C1 segment of cervical spinal cord (tissue), 14 donors: ENCODE data around the gene MRPL53.
"Not testable (repeated sequence)": the region's sequence is repeated elsewhere in the genome, so short reads cannot be mapped to it uniquely, and the experiment has no call there.

ENCODE experiments used
- DNase-seq, 14 donors: peaks; one replicate each; lab custom pipeline; 2025; lab: John Stamatoyannopoulos, UW

MRPL53 gene

DNA sequence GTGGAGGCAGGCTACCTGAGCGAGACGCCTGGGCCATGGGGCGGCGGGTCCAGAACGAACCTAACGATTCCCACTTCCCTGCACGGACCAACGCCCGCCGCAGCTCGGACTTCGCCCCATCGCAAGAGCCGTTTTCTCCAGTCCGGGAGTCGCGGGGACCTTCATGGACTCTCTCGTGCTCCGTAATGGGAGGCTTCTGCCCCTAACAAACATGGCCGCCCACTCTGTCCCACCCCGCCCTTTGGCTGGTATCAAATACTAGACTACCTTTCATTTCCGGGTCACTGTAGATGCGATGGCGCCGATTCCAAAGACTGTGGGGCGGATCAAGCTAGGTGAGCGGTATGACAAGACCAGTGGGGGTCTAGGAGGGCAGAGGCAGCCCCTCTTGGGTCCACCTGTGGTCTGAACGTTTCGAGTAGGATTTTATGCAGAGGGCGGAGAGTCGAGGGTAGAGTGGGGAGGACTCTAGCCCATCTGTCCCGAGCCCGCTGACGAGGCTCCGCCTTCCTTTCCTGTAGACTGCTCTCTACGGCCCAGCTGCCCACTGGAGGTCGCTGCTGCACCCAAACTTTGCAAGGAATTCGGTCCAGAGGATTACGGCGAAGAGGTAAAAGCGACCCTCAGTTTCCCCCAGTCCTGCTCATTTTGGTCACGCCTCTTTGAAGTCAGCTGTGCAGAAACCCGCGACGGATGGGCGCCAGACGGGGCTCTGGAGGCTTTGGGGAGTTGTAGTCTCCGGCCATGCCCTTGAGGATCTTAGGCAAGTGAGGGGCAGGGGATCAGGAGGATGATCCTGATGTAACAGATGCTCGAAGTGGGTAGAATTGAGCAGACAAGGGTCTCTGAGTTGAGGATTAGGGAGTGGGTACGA lies 10.6 kb upstream of the MRPL53 start, which contains the start of the genes CCDC142 and TTC31:
TSS of gene CCDC142 (minus strand) at position 198 of the 874 bp plus-strand sequence. CDS start at position 37, 161 bp downstream.
TSS of gene TTC31 (plus strand) at position 281 of the 874 bp plus-strand sequence. CDS start at position 296, 15 bp downstream.
- DNase-seq = peak; percentile 88 to 100 (median 97)

DNA sequence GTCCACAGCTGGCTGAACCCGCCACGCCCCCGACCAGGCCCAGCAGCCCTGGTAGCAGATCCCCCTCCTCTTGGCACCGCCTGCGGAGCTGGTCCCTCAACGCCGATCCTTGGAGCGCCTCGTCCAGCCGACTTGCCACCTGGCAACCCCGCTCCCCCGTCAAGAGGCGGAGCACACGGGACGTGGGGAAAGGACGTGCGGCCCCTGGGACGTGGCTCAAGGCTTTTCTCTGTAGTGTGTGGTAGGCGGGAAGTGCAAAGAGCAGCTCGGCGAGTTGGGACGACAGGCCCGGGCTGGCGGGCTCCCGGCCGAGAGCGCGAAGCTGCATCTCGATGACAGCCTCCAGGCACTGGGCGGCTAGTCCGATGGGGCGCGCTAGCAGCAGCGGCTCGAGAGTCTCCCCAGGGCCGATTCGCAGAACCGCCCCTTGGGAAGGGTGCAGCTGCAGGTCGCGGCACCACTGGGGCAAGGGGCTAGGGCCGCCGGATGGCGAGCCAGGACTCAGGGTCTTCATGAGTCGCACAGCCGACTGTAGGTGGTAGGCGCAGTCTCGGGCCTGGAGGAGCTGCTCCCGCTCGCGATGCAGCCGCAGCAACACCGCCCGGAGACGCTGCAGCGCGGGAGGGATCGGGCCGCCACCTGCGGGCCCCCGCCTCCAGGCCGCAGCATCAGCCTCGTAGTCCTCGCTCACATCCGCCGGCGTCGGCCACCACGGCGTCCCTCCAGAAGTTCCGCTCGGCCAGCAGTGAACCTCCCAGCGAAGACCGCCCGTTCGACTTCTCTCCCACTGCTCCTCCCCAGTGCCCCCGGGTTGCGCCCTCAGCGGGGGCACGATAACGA lies 9.7 kb upstream of the MRPL53 start:
- DNase-seq = peak in 2 of 14 donors; percentile 52 to 58

DNA sequence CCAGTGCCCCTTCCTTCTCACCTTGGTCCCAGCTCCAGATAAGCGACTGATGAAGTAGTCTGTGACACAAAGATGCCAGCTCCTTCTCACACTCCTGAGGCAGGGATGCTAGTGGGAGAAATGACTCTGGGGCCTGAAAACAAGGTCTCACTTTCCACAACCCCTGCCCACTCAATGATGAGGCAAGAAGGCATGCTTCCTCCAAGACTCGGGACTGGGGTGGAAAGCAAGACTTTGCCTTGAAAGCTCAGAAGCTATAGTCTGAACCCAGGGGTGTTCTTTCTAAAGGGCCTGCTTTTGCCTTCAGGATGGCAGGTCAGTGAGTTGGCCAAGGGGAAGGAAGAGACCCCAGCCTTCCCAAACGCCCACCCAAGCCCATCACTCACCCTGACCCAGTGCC lies 9.0 kb upstream of the MRPL53 start:
- DNase-seq = no peak

DNA sequence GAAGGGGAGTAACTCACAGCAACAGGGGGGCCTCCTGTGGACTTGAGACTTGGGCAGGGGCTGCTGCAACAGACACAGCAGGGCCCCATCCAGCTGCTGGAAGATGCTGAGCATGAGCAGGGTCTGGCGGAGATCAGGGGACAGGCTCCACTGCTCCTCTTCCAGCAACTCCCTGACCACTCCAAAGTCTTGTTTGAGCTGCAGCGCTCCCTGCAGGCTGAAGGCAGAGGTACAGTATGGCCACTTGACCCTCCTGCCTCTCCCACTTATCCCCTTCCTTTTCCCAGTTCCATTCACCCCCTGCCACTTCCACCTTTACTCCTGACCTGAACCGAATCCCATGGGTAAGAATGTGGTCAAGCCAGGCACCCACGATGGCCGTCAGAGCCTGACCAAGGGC lies 2.4 kb upstream of the MRPL53 start:
- DNase-seq = no peak

DNA sequence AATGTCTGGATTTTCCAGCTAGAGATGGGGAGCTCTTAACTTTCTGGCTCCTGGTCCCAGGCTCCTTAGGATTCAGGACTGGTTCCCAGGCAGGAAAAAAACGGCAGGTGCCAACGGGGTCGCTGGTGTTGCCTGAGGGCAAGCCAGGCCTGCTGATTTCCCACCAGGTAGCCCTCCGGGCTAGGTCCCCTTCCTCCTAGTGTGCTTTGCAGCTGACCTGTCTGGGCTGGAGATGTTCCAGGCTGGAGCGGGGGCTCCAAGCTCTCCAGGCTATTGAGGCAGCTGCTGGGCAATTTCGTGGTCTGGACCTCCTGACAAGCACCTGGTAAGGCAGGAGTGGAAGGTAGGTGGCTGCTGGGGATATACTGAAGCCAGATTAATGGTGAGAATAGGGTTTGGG lies 2.0 kb upstream of the MRPL53 start:
- no peak for DNase-seq

DNA sequence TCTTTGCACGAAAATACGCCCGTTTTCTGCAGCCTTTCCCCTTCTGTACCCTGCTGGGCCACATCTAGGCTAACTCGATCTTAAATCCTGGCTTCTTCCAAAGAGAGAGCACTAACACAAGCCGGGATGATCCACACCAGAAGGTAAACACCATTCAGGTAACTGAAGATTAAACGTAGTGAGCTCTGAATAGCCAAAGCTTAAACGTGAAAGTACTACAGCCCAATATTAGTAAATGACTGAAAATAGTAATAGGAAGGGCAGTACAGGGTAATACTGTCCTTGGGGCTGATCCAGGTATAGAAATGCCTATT lies 422 bp upstream of the MRPL53 start:
- DNase-seq = no peak

DNA sequence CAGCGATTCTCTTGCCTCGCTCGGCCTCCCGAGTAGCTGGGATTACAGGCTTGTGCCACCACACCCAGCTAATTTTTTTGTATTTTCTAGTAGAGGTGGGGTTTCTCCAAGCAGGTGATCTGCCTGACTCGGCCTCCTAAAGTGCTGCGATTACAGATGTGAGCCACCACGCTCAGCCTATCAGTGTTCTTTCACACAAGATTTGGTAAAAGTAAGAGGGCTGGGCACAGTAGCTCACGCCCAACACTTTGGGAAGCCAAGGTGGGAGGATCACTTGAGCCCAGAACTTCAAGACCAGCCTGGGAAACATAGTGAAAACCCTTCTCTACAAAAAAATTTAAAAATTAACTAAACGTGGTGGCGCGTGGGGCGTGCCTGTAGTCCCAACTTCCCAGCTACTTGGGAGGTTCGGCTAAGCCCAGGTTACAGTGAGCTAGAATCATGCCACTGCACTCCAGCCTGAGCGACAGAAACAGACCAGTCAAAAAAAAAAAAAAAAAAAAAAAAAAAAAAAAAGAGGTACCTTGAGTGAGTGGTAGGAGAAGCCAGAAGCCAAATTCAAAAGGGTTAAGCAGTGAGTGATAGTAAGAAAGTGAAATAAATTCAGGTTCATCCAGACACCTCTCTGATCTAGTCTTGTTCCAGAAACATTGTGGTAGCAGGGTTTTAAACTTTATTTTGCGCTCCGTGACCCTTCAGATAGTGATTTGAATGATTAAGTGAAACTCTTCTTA lies 981 bp downstream of the MRPL53 start:
- no peak for DNase-seq

DNA sequence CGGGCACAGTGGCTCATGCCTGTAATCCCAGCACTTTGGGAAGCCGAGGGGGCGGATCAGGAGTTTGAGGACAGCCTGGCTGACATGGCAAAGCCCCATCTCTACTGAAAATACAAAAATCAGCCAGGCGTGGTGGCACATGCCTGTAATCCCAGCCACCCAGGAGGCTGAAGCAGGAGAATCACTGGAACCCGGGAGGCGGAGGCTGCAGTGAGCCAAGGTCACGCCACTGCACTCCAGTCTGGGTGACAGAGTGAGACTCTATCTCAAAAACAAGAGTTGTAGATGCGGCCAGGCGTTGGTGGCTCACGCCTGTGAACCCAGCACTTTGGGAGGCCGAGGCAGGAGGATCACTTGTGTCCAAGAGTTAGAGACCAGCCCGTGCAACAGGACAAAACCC lies 1.7 kb downstream of the MRPL53 start:
- DNase-seq = not testable (repeated sequence)

DNA sequence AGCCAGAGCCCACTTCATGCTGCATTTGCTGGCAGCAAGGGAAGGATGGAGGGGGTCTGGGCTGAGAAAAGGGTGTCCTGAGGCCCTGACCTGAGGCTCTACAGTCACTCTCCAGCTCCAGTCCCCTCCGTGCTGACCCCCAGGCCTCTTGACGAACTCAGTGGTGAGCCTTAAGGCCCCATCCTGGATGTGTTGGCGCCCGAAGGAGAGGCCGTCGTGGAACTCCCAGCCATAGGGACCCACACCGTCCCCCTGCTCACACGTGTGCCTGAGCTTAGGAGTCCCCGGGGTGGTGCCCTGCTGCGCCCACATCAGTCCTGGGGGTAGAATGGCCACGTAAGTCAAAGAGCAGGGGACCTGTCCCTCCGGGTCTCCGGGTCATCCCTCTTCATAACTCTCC lies 8.1 kb downstream of the MRPL53 start:
- no peak for DNase-seq

DNA sequence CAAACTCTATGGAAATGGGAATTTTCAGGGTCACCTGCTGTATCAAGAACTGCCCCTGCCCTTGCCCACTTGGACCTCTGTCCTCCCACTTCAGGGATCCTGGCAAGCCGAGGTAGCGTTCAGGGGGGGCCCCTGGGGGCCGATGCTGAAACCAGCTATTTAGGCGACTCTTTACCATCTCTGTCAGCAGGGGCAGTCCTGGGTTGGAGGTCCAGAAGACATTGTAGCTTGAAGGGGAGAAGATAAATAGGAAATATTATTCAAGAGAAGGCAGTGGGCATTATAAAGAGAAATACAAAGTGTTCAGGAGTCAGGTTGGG lies 9.7 kb downstream of the MRPL53 start:
- no peak for DNase-seq

DNA sequence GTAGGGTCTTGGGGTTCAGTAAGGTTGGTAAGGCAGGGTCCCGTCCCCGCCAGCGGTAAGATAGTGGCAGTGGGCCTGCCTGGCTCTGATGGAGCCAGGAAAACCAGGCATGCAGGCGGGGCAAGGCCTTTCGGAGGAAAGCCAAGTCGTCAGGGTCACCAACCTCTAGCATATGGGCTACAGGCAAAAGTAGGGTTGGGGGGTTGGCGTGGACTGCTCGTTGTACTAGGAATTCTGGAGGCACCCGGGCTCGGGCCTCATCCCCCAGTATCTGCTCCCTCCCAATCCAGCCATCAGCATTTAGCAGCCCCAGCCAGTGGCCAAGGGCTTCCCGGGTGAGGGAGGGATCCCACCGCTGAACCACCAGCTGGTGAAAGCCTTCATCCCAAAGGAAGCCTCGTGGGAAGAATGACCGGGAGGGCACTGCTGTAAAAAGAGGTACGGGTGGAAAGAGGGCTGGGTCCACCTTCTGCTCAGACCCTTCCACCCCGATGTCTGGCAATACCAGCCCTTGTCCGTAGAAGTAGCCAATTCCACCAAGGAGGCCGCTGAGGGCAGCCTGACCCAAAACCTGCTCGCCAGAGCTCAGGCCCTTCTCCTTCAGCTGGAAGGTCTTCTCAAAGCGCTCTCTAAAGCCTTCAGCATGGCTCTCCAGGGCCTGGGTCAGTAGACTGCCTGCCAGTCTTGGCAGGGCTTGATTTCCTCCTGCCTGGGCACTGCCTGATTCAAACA lies 10.3 kb downstream of the MRPL53 start:
- no peak for DNase-seq

DNA sequence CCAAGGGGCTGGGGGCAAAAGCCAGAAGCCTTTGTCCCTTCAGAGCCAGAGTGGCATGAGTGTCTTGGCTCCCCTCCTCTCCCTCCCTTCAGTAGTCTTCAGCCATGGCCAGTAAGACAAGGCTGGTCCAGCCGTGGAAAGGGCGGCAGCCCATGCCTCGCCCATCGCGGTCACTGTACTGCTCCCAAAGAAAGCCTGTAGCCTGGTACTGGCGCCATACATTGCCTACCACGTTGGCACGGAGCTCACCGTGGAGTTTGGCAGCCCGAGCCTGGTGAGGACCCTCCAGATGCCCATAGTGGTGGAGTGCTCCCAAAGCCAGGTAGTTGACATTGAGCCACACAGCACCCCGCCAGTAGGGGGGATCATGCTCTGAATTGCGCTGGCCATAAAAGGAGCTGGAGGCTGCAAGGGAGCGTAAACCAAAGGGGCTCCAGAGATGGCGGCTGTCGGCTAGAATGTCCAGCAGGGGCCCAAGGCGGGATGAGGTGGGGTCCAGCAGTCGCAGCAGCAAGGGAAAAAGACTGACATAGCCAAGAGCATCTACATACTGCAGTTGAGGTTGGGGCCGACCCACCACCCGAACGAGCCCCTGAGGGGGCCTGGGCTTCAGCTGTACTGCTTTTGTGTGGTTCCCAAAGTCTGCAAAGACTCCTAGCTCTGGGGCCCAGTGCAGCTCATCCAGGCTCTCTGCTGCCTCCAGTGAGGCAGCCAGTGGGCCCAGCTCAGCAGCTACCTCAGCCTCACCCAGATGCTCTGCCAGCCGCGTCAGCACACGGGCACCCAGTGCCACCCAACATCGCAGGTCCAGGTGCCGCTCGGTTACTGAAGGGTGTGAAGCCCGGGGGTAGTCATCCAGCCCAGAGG lies 11.1 kb downstream of the MRPL53 start:
- DNase-seq = no peak

DNA sequence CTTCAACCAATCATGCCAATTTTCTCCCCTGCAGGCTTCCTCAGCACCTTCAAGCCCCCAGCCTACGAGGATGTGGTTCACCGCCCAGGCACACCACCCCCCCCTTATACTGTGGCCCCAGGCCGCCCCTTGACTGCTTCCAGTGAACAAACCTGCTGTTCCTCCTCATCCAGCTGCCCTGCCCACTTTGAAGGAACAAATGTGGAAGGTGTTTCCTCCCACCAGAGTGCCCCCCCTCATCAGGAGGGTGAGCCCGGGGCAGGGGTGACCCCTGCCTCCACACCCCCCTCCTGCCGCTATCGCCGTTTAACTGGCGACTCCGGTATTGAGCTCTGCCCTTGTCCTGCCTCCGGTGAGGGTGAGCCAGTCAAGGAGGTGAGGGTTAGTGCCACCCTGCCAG lies 12.3 kb downstream of the MRPL53 start:
- DNase-seq = not testable (repeated sequence)

DNA sequence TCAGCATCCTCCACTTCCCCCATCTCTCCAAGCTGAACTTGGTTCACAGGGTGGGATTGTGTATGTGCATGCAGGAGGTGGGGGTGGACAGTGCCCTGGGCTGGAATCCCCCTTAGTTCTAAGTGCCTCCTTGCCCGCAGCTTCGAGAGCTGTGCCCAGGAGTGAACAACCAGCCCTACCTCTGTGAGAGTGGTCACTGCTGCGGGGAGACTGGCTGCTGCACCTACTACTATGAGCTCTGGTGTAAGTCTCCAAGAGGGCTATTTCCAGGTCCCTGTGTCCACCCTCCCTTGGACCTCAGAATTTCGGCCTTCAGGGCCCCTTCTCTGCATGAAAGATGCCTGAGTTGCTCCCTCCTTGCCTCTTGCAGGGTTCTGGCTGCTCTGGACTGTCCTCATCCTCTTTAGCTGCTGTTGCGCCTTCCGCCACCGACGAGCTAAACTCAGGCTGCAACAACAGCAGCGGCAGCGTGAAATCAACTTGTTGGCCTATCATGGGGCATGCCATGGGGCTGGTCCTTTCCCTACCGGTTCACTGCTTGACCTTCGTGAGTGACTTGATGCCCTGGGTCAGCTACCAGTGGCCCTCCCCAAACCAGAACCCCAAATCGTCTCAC lies 12.9 kb downstream of the MRPL53 start:
- not testable (repeated sequence) for DNase-seq

DNA sequence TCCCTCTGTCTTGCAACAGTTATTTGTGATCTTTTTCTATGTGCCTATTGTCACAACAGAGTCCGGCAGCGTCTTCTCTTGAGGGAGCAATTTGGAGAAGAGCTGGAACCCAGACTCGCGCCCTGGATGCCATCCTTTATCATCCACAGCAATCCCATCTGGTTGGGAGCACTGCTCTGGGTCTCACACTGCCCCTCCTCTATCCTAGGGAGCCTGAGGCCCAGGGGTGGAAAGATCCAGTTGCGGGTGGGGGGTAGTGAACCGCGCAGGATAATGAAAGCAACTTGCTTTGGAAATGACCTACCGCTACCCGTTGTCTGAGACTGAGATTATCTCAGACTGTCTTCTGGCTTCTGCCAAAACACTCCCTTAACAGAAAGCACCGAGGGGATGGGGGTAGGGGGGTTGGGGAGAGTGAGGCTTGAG lies 13.5 kb downstream of the MRPL53 start:
- DNase-seq = no peak

DNA sequence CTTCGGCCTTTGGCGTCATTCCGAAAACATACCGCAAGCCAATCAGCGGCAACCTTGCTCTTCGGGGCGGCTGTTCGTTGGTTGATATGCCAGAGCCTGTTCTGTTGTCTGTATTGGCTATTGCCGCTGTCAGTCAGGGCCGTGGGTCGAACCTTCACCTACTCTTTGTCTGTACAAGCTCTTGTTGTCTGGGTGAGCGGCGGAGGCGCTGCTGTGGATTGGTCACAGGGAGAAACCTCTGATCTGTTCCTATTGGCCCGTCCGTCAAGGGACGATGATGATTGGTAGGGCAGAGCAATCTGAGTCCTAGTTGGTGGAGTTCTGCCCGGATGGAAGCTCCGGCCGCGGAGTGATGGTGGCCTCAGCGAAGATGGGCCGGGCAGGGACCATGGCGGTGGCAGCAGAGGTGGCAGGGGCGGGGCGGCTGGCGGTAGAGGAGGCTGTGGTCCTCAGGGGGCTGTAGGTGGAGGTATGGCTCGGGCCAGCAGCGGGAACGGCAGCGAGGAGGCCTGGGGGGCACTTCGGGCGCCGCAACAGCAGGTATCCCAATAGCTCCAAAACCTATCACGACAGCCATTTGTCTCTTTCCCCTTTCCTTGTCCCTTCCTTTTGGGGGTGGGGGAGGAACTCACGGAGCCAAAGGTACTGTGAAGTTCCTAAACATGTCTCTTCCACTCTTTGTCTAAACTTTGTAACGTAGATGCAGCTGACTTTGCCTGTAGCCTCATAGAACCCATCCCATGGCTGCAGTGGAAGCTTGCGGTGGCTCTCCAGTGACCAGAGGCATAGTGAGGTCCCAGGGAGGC lies 14.1 kb downstream of the MRPL53 start, which contains the start of gene WBP1:
TSS of gene WBP1 (plus strand) at position 307 of the 806 bp plus-strand sequence. CDS start at position 472, 165 bp downstream.
- peak; percentile 89 to 100 (median 99) for DNase-seq

DNA sequence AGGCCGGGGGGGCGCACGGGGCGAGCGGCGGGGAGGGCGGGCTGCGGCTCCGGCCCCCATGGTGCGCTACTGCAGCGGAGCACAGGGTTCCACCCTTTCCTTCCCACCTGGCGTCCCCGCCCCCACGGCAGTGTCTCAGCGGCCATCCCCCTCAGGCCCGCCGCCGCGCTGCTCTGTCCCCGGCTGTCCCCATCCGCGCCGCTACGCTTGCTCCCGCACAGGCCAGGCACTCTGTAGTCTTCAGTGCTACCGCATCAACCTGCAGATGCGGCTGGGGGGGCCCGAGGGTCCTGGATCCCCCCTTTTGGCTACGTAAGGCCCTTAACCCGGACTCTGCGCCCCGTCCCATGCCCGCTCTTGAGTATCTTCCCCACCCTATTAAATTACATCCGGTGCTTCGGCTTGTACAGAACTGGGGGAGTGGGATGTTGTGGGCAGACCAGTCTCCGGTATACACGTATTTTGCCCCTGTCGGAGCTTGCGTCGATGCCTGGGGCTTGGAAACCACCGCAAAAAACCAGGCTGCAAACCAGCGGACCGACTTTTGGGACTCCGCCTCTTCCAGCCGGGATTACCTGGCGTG lies 14.8 kb downstream of the MRPL53 start:
- peak in 5 of 14 donors; percentile 63 to 80 (median 76) for DNase-seq

DNA sequence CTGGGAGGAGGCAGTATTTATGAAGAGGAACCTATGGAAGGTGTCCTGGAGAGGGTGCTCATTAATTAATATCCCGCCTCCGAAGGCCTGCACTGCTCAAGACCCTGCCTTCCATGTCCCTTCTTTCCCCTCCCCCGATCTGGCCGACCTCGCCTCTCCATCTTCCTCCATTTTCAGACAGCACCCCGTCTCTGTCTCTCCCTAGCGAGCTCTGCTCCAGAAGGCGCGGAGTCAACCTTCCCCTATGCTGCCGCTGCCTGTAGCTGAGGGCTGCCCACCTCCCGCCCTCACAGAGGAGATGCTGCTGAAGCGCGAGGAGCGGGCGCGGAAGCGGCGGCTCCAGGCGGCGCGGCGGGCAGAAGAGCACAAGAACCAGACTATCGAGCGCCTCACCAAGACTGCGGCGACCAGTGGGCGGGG lies 15.3 kb downstream of the MRPL53 start:
- no peak for DNase-seq
